ENCODE measurements around the gene STK40. TPM values are rescaled to one million over a fixed set of nuclear protein-coding genes. Genes with fewer than 3 reads are reported as not detected.

Gene STK40
- total and polyA plus RNA-seq, 9 of the 15 experiments (the other 6 are each of a cell fraction or from before 2014, with no cell fraction given), result 0.69 to 94.3 (median 39.1) TPM

GRCh38 chr1:36386265-36387140, 779 bp upstream of the STK40 start (continued):
- TF ChIP-seq ZNF407 (IDR thresholded peaks at IDR 0.05; ENCODE audit: low read depth) (no peak), ZNF384 (IDR thresholded peaks at IDR 0.05; ENCODE audit: low read depth, low read length) (peak; percentile 27; the same call in 1 of the 2 replicates), ZNF717 (CRISPR knock-in tag; IDR thresholded peaks at IDR 0.05) (peak; percentile 65; the same call in 1 of the 2 replicates), ZNF551 (CRISPR knock-in tag; IDR thresholded peaks at IDR 0.05) (no peak), PHB (CRISPR knock-in tag; IDR thresholded peaks at IDR 0.05) (peak; percentile 77), DEAF1 (CRISPR knock-in tag; IDR thresholded peaks at IDR 0.05) (peak; percentile 46; the same call in 1 of the 2 replicates), ZFP30 (CRISPR knock-in tag; IDR thresholded peaks at IDR 0.05; ENCODE audit: borderline replicate concordance) (peak; percentile 74; the same call in 1 of the 2 replicates), CHD1 (IDR thresholded peaks at IDR 0.05; ENCODE audit: low read length) (peak; percentile 98), CGGBP1 (CRISPR knock-in tag; IDR thresholded peaks at IDR 0.05) (no peak), E2F4 (CRISPR knock-in tag; IDR thresholded peaks at IDR 0.05; ENCODE audit: low read depth) (0 out of 2 replicates have a peak, but pooled peaks have one; percentile 49), CREB3 (tag; conservative IDR thresholded peaks at IDR 0.05; ENCODE audit: low read depth) (peak; percentile 94), ETV1 (tag; conservative IDR thresholded peaks at IDR 0.05; ENCODE audit: low read depth) (peak; percentile 49)
